Activated CD4-positive, alpha-beta T cell treated with anti-CD3 and anti-CD28 coated beads, Interleukin-10, Interleukin-2, amounts not matched to agents 100 ng/mL and 50 ng/mL, durations not matched to agents 16 hours and 8 hours (primary cell): ENCODE measurements around the gene SEC14L3.

Experiments
- DNase-seq: peaks from one replicate; pipeline ENCODE4 v3.0.0-alpha.2; 2020

SEC14L3 gene

DNA sequence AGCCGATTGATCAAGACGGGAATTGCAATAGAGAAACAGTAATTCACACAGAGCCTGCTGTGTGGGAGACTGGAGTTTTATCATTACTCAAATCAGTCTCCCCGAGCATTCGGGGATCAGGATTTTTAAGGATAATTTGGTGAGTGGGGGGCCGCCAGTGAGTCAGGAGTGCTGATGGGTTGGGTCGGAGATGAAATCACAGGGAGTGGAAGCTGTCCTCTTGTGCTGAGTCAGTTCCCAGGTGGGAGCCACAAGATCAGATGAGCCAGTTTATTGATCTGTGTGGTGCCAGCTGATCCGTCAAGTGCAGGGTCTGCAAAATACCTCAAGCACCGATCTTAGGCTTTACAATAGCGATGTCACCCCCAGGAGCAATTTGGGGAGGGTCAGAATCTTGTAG is 30.7 kb downstream of the SEC14L3 start:
- DNase-seq, result no peak

DNA sequence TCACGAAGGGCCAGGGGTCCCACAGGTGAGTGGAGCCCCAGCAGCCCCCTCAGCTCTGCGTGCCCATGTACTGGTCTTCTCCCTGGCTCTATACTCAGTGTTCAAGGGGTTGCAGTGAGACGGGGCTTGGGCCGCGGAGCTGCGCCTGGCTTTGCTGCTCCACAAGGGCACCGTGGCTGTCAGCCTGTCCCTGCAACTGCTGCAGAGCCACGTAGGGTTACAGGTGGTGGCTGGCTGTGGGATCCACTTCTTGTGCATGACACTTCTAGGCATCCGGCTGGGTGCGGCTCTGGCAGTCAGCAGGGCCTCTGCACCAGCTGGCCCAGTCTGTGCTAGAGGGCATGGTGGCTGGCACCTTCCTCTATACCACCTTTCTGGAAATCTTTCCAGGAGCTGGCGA is 32.0 kb downstream of the SEC14L3 start:
- DNase-seq, result no peak

DNA sequence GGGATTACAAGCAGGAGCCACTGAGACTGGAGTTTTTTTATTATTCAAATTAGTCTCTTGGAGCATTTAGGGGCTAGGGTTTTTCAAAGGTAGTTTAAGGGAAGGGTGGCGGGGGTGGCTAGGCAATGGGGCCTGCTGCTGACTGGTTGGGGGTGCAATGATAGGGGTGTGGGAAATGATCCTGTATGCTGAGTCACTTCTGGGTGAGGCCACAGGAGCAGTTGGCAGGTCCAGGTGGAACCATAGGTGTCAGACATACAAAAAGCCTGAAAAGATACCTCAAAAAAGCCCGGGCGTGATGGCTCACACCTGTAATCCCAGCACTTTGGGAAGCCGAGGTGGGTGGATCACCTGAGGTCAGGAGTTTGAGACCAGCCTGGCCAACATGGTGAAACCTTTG is 32.6 kb downstream of the SEC14L3 start:
- no peak for DNase-seq

DNA sequence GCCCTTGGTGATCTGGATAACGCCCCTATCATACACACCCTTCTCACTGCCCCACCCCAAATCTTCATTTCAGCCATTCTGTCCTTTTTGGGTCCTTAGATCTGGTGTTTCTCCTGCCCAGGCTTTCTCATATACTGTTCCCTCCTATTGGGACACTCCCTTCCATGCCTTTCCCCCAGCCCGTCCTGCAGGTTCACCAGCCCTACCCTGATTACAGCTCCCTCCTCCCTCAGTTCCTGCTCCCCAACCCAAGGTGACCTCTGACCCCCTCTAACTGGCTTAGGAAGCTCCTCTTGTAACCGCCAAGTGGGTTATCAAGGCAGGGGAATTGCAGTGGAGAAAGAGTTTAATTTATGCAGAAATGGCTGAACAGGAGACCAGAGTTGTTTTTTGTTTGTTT is 33.3 kb downstream of the SEC14L3 start:
- DNase-seq, result no peak

DNA sequence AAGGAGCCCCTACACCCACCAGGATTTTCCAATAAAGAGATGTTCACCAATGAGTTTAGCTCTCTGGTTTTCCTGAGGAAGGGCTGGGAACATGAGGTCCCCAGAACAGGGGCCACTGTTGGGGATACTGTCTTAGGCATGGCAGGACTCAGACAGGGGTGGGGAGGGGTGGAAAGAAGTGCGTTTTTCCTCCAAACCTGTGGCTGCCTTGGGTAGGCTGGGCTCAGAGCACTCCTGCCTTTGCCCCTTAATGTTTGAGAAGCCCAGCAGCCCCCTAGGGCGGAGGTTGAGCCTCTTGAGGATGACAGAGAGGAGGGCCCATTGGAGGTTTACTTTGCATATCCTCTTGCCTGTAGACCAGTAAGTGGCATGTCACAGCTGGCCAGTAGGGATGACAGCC is 35.6 kb downstream of the SEC14L3 start:
- DNase-seq, result no peak

DNA sequence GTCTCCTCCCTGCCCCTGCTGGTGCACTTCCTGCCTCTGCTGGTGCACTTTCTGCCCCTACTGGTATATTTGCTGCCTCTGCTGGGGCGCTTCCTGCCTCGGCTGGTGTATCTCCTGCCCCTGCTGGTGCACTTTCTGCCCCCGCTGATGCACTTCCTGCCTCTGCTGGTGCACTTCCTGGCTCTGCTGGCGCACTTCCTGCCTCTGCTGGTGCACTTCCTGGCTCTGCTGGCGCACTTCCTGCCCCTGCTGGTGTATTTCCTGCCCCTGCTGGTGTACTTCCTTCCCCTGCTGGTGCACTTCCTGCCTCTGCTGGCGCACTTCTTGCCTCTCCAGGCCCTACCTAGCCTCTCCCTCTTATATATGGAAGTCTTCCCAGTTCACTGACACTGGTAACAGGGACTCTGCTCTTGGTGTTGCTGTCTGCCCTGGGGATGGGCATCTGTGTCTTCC is 36.1 kb downstream of the SEC14L3 start:
- DNase-seq, result peak; percentile 92

DNA sequence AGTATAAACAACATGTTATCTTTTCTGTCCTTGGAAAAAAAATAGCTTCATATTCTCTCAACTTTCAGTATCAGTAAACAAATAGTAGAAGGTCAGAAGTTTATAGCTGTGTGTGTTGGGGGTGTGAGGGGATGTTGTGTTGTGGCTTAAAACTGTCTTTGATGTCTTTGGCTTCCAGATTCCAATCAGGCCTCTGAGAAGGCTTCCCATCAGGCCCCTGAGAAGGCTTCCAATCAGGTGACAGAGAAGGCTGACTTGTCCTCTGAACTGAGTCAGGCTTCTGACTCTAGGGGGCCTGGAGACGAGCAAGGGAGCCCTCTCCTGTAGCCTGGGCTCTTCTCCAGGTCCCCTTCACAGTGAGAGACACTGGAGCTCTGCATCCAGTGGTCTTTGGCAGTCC is 37.0 kb downstream of the SEC14L3 start:
- no peak for DNase-seq

DNA sequence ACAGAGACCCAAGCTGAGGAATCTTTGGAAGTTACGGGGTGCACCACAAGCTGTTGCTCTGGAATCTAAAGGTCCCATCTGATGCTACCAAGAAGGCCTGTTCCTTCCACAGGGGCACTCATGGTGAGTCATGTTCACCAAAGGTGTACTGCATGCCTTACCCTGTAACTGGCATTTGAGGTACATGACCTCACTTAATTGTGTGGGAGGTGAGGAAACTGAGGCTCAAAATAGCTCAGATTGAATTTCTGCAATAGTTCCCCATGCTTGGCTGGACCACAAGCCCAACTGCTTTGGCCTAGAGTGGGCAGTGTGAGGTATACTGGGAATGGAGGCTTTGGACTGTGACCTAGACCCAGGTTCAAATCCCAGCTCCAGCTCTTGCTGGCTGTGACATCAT is 38.0 kb downstream of the SEC14L3 start:
- DNase-seq, result no peak

DNA sequence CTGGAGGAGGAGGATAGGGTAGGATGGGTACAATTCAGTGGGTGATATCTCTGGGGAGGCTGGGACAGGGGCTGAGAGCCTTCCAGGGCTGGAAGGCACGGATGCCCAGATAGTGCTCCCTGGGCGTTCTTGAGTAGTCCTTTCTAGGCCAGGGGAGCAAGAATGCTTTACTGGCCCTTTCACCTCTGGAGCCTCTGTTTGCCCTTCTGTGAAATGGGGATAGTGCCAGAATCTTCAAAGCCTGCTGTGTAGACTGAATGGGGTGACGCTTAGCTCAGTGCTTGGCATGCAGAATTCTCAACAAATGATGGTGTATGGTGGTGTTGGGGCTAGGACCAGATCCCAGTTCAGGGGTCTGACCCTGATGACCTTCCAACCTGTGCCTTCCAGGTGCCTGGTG is 38.6 kb downstream of the SEC14L3 start:
- no peak for DNase-seq

DNA sequence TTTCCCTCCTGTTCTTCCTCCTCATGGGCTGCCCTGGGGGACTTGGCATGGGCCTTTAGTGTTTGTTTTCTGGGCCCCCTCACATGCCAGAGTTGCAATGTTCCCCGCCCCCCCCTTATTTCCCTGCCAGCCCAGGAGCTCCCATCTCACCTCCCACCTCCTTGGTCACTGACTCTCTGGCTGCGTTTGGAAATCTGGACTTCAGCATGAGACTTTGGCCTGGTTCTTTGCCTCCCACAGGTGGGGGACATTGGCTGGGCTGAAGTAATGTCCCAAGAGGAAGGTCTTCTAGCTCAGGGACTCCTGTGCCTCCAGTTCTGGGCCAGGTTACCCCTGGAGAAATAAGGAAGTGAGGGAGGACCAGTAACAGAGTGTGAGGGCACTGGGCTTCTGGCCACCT is 39.3 kb downstream of the SEC14L3 start:
- DNase-seq, result no peak

DNA sequence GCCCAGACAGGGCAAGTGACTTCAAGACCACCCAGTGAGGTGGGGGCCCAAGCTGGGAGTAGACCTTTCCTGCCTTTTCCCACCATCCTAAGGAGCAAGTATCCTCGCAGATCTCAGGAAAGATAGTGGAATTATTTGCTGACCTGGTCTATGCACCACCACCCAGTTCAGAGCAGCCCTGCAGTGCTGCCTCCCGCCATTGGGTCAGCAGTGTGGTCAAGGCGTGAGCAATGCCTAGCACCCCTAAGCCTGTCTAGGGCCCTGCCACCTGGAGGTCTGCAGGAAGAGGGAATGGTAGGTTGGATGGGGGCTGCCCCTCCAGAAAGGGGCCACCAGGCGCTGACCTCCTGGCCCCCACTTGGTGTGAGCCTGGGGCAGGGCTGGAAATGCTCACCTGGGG is 39.7 kb downstream of the SEC14L3 start:
- no peak for DNase-seq

DNA sequence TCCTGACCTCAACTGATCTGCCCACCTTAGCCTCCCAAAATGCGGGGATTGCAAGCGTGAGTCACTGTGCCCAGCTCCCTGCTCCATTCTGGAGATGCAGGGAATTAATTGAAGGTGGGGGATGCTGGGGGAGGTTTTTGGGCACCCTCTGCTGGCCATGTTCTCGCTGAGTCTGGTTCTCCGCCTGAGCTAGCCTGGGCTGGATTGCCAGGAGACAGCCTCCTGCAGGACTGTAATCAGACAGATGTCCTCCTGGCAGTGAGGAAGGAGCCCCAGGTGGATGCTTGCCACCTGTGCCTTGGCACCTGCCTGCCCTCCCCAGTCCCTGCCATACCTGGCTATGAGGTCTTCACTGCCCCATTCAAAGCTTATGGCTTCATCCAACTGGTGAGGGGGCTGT is 40.9 kb downstream of the SEC14L3 start:
- DNase-seq, result no peak

DNA sequence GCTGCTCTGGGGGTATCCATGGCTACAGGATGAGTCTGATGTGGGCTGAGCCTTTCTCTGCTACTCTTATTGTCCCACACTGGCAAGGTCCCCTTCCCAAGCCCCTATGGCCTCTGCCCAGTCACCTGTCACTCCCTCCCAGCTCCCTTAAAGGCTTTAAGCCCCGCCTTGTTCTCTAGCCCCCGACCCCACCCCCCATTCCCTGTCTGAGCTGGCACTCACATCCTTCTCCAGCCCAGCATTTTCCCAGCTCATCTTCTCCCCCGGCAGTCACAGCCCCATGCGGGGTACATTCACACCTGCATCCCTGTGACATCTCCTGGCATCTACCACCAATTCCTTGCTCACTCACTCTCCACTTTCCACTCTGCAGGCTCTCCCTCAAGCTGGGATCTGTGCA is 41.9 kb downstream of the SEC14L3 start:
- DNase-seq, result no peak

DNA sequence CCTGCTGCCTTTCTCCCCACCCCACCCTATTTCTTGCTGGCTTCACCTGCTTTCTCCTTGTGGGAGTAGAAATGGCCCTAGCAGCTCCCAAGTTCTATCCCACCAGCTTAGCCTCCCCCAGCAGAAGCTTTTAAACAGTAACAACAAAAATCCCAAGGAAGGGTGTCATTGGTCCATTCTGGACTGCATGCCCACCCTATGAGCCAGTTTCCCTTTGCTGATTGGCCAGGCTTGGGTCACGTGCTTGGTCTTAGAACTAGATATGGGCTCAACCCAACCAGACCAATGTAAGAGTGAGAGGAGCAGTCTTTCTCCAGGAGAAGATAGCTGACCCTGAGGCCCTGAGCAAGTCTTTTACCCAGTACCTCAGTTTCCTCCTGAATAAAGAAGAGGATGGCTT is 43.9 kb downstream of the SEC14L3 start:
- no peak for DNase-seq

DNA sequence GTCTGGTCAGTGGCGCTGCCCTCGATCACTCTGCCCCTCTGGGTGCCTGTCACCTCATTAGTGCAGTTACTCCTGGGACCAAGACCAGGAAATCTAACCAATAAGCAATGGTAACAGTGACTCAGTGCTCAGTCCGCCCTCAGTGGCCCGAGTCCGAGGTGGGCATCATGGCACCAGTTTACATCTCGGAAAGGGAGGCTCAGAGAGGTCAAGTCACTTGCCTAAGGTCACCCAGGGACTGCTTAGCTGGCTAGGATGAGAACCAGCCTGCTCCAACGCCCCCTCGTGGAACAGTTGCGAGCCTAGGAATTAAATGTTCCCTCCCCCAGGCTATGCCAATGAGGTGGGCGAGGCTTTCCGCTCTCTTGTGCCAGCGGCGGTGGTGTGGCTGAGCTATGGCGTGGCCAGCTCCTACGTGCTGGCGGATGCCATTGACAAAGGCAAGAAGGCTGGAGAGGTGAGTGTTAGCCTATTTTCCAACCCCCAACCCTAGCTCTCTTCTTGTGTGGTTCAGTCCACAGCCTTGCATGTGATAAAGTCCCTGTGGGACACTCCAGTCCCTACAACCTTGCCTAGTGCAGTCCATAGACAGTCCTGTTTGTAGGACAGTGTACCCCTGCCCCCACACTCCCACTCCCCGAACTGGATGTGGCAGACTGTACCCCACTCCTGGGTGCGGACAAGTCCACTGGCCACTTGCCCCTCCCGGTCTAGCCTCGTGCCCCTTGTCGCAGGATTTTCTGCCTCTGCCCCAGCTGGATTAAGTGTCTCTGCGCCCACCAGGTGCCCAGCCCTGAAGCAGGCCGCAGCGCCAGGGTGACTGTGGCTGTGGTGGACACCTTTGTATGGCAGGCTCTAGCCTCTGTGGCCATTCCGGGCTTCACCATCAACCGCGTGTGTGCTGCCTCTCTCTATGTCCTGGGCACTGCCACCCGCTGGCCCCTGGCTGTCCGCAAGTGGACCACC is 45.1 kb downstream of the SEC14L3 start:
- peak; percentile 94 for DNase-seq

DNA sequence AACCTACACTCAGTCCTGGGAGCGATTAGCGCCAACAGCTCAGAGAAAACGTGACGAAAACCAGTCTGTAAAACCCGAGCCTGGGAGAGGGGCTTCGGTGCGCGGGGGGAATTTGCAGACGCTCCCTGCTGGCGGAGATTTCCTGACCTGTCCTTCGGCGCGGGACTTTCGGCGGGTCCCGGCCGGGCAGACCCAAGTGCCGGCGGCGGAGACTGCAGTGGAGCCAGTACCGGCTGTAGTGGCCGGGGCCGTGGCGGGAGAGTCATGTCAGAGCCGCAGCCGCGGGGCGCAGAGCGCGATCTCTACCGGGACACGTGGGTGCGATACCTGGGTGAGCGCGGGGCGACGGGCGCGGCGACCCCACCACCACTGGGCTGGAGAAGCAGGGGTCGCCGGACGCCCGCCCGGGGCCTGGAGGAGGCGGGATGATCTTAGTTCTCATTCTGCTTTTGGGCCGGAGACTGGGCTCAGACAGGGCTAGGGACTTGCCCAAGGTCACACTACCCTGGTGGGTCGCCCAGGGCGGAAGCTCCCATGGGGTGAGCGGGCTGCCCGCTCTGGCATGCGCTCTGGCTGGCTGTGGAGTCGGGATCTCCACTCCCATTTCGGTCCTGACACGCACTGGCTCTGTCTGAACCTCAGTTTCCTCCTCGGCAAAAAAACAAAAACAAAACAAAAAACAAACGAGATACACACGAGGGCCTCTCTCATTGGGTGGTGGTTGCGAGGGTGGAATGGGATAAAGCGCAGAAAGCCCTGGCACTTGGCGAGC is 46.0 kb downstream of the SEC14L3 start, which contains the start of gene MTFP1:
Gene MTFP1, plus strand, starts transcription at position 153 of the 772 bp plus-strand sequence. Its CDS starts 112 bp downstream, at position 265.
- peak; percentile 71 for DNase-seq

DNA sequence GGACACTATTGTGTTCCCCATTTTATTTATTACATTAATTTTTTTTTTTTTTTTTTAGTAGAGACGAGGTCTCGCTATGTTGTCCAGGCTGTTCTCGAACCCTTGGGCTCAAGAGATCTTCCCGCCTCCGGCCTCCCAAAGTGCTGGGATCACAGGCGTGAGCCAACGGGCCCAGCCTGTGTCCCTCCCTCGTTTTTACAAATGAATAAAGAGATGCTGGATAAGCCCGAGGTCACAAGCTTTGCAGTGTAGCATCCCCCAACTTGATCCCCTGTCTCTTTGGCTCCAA is 46.5 kb downstream of the SEC14L3 start:
- DNase-seq, result no peak

DNA sequence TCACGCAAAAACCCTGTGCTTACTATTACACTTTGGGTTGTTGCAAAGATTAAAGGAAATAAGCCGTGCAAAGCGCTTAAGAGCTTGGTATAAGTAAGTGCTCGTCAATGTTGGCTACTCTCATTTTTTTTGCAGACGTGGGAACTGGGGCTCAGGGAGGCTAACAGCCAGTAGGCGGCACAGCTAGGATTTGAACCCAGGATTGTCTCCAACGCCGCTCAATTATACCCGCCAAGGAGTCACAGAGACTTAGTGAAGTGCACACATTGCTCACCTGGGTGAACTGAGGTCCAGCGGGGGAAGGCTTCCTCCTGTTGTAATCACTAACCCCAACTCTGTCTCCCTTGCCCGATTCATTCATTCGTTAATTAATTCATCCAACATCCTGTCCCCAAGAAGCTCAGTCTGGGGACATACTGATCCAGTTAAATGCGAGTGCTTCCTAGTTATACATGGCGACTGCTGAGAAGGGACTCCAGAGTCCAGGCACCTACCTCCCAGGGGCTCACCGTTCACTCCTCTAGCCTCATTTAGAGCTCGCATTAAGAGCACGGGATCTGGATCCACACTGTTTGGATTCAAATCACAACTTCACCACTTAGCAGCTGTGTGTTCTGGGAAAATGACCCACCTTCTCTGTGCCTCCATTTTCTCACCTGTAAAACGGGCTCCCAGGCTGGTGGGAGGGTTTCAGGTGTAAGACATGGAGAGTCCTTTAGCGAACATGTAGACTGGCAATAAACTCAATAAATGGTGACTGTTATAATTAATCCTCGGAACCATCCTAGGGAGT is 47.1 kb downstream of the SEC14L3 start:
- DNase-seq, result peak; percentile 49

DNA sequence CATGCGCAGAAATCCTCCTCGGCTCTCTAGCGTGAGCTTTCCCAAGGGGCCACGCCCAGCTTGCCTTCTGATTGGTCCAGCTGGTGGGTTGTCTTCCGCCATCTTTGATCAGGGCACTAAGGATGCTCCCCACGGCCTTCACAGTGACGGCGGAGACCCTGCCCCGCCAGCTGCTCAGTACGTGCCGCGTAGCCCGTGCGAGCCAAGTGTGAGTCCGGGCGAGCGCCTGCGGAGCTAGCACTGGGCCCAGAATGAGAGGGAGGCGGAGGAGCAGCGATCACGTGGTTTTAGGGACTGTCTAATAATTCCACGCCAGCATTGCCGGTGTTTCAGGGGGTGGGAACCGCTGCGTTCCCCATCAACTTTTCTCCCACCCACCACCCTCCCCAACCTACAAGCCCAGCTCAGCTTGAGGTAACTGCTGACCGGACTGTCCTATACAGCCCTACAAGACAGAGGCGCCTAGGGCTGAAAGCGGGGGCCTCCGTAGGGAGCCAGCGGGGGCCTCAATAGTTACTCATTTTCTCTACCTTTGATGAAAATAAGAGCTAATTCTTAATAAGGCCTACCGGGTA is 47.8 kb downstream of the SEC14L3 start:
- peak; percentile 100 for DNase-seq

DNA sequence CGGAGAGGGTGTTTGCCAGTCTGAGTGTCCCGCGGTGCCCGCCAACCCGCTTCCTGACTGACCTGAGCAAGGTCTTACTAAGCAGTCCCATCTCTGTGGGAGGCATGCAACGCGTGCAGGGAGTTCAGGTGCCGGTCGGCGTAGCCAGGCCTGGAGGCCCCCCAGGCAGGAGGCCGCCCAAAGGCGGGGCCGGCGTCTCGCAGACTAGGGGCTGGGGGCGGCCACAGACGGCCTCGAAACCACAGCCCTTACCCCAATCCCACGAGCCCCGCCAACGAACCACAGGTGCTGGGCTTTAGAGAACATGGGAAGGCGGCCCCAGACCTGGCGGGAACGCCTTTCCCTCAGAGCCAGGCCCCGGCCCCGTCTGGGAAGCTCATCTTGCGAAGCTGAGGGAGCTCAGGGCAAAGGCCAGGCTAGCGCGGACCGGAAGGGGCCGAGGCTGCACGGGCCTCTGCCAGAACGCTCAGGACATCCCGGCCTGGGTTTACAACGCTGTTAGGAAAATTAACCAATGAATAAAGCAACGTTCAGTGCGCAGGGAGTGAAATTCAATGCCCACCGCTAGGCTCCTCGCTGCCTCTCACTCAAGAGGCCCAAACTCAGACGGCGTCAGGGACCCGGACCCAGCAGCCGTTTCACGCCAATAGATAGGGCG is 48.4 kb downstream of the SEC14L3 start:
- DNase-seq, result peak; percentile 68

DNA sequence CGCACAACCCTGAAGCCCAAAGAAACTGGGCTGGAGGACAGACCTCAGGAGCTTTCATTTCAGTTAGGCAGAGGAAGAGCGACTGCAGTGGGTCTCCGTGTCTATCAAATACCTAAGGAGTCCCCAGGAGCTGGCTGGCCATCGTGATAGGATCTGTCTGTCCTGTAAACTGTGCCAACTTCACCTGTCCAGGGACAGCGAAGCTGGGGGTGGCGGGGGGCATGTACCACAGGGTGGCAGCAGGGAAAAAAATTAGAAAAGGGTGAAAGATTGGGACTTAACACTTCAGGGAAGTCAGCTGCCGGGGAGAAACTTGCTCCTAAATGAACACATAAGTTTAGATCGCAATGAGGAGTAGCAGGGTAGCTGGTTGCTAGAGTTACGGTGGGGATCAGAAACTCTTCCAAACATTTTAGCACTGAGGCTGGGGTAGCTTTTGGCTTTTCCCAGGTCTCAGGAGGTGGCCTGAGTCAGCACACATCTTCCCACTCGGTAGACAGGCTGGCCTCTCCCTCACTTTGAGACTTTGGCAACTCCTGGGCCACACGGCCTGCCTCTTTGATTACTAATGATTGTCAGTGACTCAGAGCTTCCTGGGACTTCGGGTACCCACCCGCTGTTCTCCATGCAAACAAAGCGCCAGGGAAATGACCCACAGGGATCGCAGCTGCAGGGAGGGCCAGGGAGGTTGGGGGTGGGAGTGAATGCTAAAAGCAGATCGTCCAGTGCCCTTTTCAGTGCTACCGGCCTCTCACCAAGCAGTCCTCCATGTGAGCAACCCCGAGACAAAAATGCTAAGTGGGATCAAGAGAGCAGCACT is 49.1 kb downstream of the SEC14L3 start:
- peak; percentile 60 for DNase-seq
